B cell (primary cell): ENCODE results near the gene TMEM14B. TPM values are rescaled to one million over a fixed set of nuclear protein-coding genes. Genes with fewer than 3 reads are reported as not detected.

ENCODE experiments used
- ATAC-seq: fragments of 200-7000 bp; cut with Tn5 transposase; one replicate; pipeline ENCODE4 v1.10.0; 2021; ENCODE audit warnings: low read depth, mild to moderate bottlenecking, moderate number of reproducible peaks, moderate library complexity
- CTCF ChIA-PET: fragments of 350-600 bp; sonication (Branson Sonifier 250); formaldehyde crosslinking; loops from one replicate; lab custom pipeline; 2021; ENCODE audit warnings: antibody characterized with exemption, inconsistent platforms; lab: Charles Lee
- POLR2A ChIA-PET: fragments of 350-600 bp; sonication (Branson Sonifier 250); formaldehyde crosslinking; loops from one replicate; lab custom pipeline; 2021; ENCODE audit warnings: antibody characterized with exemption; lab: Charles Lee
- DNase-seq: peaks from one replicate; pipeline ENCODE4 v3.0.0; 2013
- H2AFZ ChIP-seq: 2 replicates; pipeline ENCODE4 v1.6.1; 2012; ENCODE audit warnings: mild to moderate bottlenecking, low read depth, low read length; ENCODE audit not compliant: insufficient read depth, poor library complexity, severe bottlenecking
- H3K27ac ChIP-seq, 2 donors: 1 replicate in 1 of 2; 2 replicates in 1 of 2; pipeline ENCODE4 v1.5.1; 2012 to 2013; ENCODE audit warnings: low read length in 2 of 2, mild to moderate bottlenecking in 2 of 2, moderate library complexity in 1 of 2
- H3K27me3 ChIP-seq, 4 experiments: fragments of 200-600 bp in 1 of 4; sonication (generic) in 1 of 4; replicated peaks in 1 of 4; 1 replicate in 2 of 4; 2 replicates in 2 of 4; pipeline versions ENCODE4 v1.6.1 to v1.7.0; 2013 to 2016; ENCODE audit warnings: low read length in 3 of 4, mild to moderate bottlenecking in 2 of 4, mixed read lengths in 1 of 4, moderate library complexity in 1 of 4; ENCODE audit not compliant: insufficient read depth in 4 of 4, control insufficient read depth in 3 of 4; ENCODE audit errors: control extremely low read depth in 1 of 4
- H3K36me3 ChIP-seq, 2 experiments: replicated peaks in 1 of 2; 1 replicate in 1 of 2; 2 replicates in 1 of 2; pipeline versions ENCODE4 v1.6.1 to v1.7.1; 2013; ENCODE audit warnings: low read length in 1 of 2; ENCODE audit not compliant: insufficient read depth in 2 of 2, control insufficient read depth in 1 of 2; ENCODE audit errors: control extremely low read depth in 1 of 2, extremely low read depth in 1 of 2
- H3K4me1 ChIP-seq, 2 donors: fragments of 200-600 bp in 1 of 2; sonication (generic) in 1 of 2; 1 replicate in 1 of 2; 2 replicates in 1 of 2; pipeline versions ENCODE4 v1.5.1 to v1.6.1; 2013 to 2017; ENCODE audit warnings: low read length in 2 of 2; ENCODE audit not compliant: control insufficient read depth in 2 of 2, insufficient read depth in 2 of 2
- H3K4me2 ChIP-seq: replicated peaks from 2 replicates; pipeline ENCODE3; 2012; ENCODE audit warnings: mild to moderate bottlenecking, low read depth, low read length; ENCODE audit not compliant: poor library complexity, severe bottlenecking
- H3K4me3 ChIP-seq, 5 experiments: fragments of 200-600 bp in 1 of 5; sonication (generic) in 1 of 5; 1 replicate in 3 of 5; 2 replicates in 2 of 5; pipeline versions ENCODE4 v1.5.1 to v1.7.0; 2011 to 2016; ENCODE audit warnings: low read length in 4 of 5, mild to moderate bottlenecking in 4 of 5, low read depth in 2 of 5, control low read depth in 1 of 5, moderate library complexity in 1 of 5; ENCODE audit not compliant: insufficient read depth in 1 of 5; ENCODE audit errors: control extremely low read depth in 1 of 5, extremely low read depth in 1 of 5
- H3K79me2 ChIP-seq: fragments of 200-600 bp; sonication (generic); one replicate; pipeline ENCODE4 v1.6.0; 2016; ENCODE audit warnings: low read length; ENCODE audit not compliant: control insufficient read depth, insufficient read depth
- H3K9ac ChIP-seq: fragments of 200-600 bp; sonication (generic); 2 replicates; pipeline ENCODE4 v1.6.1; 2017; ENCODE audit warnings: mild to moderate bottlenecking, low read length, moderate library complexity
- H3K9me3 ChIP-seq, 3 donors: one replicate each; pipeline versions ENCODE4 v1.6.1 to v1.7.1; 2013; ENCODE audit warnings: low read length in 2 of 3; ENCODE audit not compliant: control insufficient read depth in 2 of 3, insufficient read depth in 1 of 3; ENCODE audit errors: control extremely low read depth in 1 of 3
- H4K20me1 ChIP-seq: 2 replicates; pipeline ENCODE4 v1.6.0; 2012; ENCODE audit warnings: mild to moderate bottlenecking, low read length; ENCODE audit not compliant: insufficient read depth, control insufficient read depth, poor library complexity, severe bottlenecking
- H3K27ac Mint-ChIP-seq: one replicate; pipeline ENCODE4 v1.8.0; 2021; ENCODE audit warnings: mixed read lengths
- H3K27me3 Mint-ChIP-seq: one replicate; pipeline ENCODE4 v1.8.0; 2021; ENCODE audit warnings: mixed read lengths
- H3K4me1 Mint-ChIP-seq: one replicate; pipeline ENCODE4 v1.8.0; 2021; ENCODE audit warnings: mixed read lengths
- H3K4me3 Mint-ChIP-seq: one replicate; pipeline ENCODE4 v1.8.0; 2021; ENCODE audit warnings: mixed read lengths
- H3K9me3 Mint-ChIP-seq: one replicate; pipeline ENCODE4 v1.8.0; 2022; ENCODE audit warnings: mixed read lengths; ENCODE audit not compliant: insufficient read depth
- EZH2 ChIP-seq: IDR thresholded peaks from 2 replicates; pipeline ENCODE4 v1.6.1; 2012; ENCODE audit warnings: borderline replicate concordance, low read depth, mild to moderate bottlenecking, moderate library complexity, low read length; ENCODE audit not compliant: insufficient read depth, poor library complexity, severe bottlenecking
- whole genome bisulfite sequencing: methylation state at CpG from one replicate; pipeline ENCODE4 v1.1.5; 2013; ENCODE audit warnings: missing lambda C conversion rate; ENCODE audit not compliant: insufficient coverage; 5-methylcytosine and 5-hydroxymethylcytosine counted together
- intact Hi-C: fragments of 100-400 bp; cut with micrococcal nuclease; formaldehyde crosslinking; loops from one replicate; pipeline ENCODE4 v1.10.0; 2022
- polyA plus RNA-seq: library from polyadenylated mRNA; depleted of rRNA; stranded (reverse); fragments of >200 nt; gene quantifications from 2 replicates; pipeline ENCODE4 v1.2.3, GENCODE V29; 2012
- total RNA-seq, 2 donors: library from RNA; stranded (reverse); fragments of 120-200 nt in 1 of 2; gene quantifications; 1 replicate in 1 of 2; 2 replicates in 1 of 2; pipeline versions ENCODE4 v1.2.3 to v1.2.4, GENCODE V29; 2013 to 2022
- TF ChIP-seq, protein P1 (sequence below): fragments of 200-600 bp; IDR thresholded peaks from one replicate; pipeline ENCODE4 v1.8.0; 2022; ENCODE audit warnings: antibody characterized with exemption, mild to moderate bottlenecking

Gene TMEM14B
- total and polyA plus RNA-seq, 2 donors (not counting 1 experiment from before 2014, with no cell fraction given) = 40.8 to 58.5 TPM

DNA sequence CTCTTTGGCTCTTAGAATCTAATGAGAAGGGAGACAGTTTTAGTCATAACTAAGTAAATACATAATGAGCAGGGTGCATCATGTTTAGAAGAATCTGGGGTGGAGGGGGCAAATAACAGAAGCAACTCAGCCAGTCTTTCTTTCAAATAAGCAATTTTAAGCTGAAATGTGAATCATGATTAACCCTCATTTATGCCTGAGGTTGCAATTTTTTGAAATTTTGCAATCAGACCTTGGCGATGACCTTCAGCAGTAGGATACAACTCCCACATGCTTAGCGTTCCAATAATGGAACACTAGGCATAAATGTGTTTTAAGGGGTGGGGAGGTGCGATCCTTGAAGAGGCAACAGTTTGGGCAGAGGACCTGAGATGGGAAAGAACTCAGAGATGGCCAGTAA, 30.6 kb downstream of the TMEM14B start:
- Mint-ChIP-seq H3K4me1 (no peaks in the 10 kb centered on the region), H3K27ac (no peak overlapping the region), H3K4me3 (no peak overlapping the region), H3K9me3 (no peaks in the 10 kb centered on the region), H3K27me3 (no peaks in the 10 kb centered on the region)
- Histone ChIP-seq H3K9me3 (no peaks in the 10 kb centered on the region), H3K4me2 (no peak overlapping the region), H3K4me1 (no peaks in the 10 kb centered on the region), H3K9ac (no peak overlapping the region), H3K27ac (no peak overlapping the region), H4K20me1 (no peaks in the 10 kb centered on the region), H3K4me3 (no peak overlapping the region), H2AFZ (no peak overlapping the region), H3K36me3 (peaks cover 11 to 15% of the 10 kb centered on the region in 2 experiments), H3K79me2 (no peaks in the 10 kb centered on the region), H3K27me3 (no peaks in the 10 kb centered on the region)
- intact Hi-C loops = no loop called here
- DNase-seq (no peak), ATAC-seq (no peak)
- WGBS = 100% methylated on average over 1 of the region's 3 CpGs
- TF ChIP-seq, protein P1, sequence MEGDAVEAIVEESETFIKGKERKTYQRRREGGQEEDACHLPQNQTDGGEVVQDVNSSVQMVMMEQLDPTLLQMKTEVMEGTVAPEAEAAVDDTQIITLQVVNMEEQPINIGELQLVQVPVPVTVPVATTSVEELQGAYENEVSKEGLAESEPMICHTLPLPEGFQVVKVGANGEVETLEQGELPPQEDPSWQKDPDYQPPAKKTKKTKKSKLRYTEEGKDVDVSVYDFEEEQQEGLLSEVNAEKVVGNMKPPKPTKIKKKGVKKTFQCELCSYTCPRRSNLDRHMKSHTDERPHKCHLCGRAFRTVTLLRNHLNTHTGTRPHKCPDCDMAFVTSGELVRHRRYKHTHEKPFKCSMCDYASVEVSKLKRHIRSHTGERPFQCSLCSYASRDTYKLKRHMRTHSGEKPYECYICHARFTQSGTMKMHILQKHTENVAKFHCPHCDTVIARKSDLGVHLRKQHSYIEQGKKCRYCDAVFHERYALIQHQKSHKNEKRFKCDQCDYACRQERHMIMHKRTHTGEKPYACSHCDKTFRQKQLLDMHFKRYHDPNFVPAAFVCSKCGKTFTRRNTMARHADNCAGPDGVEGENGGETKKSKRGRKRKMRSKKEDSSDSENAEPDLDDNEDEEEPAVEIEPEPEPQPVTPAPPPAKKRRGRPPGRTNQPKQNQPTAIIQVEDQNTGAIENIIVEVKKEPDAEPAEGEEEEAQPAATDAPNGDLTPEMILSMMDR = no peak
- TF ChIP-seq EZH2 = no peak
- CTCF ChIA-PET = interaction anchor here (1.2 kb wide), 1 partner anchor 23 kb away, joined by 3 read pairs; no protein-coding TSS in a partner anchor
- POLR2A ChIA-PET = no interaction called here

DNA sequence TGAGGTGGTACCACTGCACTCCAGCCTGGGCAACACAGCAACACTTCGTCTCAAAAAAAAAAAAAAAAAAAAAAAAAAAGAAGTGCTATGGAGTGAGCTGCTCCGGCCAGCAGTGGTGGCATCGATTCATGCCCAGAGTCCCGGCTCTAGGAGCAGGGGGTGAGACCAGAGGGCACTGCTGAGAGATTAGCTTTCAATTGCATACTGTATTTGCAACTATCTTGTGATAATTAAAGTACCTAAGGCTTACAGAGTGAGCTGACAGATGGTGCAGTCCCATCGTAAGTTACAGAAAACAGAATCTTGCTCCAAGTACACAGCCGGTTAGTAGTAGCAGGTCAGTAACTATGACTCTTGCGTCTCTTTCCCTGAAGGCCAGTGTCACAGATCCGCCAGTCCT, 31.5 kb downstream of the TMEM14B start:
- Histone ChIP-seq H3K27ac (no peak overlapping the region), H3K4me2 (no peak overlapping the region), H2AFZ (no peak overlapping the region), H3K9ac (no peak overlapping the region), H3K4me1 (no peaks in the 10 kb centered on the region), H3K79me2 (no peaks in the 10 kb centered on the region), H3K27me3 (no peaks in the 10 kb centered on the region), H3K4me3 (no peak overlapping the region), H4K20me1 (no peaks in the 10 kb centered on the region), H3K9me3 (no peaks in the 10 kb centered on the region), H3K36me3 (peaks cover 11 to 15% of the 10 kb centered on the region in 2 experiments)
- TF ChIP-seq, protein P1 = no peak
- no peak for TF ChIP-seq EZH2
- Mint-ChIP-seq H3K27me3 (no peaks in the 10 kb centered on the region), H3K4me1 (no peaks in the 10 kb centered on the region), H3K4me3 (no peak overlapping the region), H3K27ac (no peak overlapping the region), H3K9me3 (no peaks in the 10 kb centered on the region)
- WGBS = 100% methylated on average over 4 of the region's 8 CpGs
- DNase-seq = no peak
- no peak for ATAC-seq
- CTCF ChIA-PET = interaction anchor here (1.2 kb wide), 1 partner anchor 22 kb away, joined by 3 read pairs; no protein-coding TSS in a partner anchor
- POLR2A ChIA-PET = no interaction called here
- intact Hi-C loops = no loop called here
